Fibroblast of skin of right quadriceps (primary cell): Measurements from ENCODE around the gene MAPRE3.
A peak's percentile ranks its signal among the peaks of the same experiment; 100 is the strongest.

Experiments used
- DNase-seq: peaks from one replicate; pipeline ENCODE4 v3.0.0-alpha.2; 2013

MAPRE3 gene

DNA sequence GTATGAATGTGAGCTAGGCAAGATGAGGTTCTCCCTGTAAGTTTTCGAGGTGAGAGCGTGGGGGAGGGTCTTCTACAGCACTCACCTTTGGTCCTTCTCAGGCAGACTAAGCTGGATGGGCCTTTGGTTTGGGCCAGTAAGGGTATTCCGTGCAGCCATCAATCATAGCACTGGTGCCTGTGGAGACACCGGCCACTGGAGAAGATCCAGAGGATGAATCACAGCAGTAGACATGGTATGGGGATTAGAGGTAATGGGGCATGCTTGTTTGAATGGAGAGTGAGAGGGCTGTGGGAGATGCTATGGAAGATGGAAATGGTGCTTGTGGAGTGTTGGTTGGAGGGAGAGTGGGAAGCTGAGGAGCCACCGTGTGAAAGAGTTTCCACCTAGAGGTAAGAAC is 16.1 kb downstream of the MAPRE3 start:
- peak; percentile 15 for DNase-seq

DNA sequence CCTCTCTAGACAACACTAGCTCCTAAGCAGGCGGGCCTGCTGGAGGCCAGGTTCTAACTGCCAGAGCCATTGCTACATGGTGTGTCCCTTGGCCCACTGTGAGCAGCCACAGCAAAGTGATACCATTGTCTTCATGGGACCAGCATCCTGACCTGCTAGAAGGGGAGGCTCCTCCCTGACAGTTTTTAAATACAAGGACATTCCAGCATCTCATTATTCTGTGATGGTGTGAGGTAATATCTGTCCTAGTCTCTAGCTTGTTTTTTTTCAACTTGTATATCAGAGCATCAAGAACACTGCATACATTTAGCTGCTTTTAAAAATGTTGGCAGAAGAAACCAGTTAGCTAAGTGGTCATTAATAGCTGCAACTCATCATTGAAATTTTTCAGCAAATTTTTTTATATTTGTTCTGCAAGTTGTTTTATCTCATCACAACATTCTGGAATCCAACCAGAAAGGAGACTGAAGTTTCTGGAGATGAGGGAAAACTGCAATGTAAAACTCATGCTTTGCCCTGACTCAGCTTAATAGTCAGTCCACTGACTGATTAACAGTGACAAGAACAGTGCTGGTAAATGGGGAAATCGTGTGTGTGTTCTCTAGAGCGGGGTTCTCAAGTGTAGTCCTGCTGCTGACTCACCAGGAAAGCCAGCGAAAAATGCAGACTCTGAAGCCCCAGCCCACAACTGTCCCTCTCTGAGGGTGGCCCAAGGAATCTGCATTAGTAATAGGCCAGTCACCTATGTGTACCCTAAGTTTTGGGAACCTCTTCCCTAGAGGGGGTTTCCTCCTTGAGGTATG is 17.8 kb downstream of the MAPRE3 start:
- peak; percentile 74 for DNase-seq

DNA sequence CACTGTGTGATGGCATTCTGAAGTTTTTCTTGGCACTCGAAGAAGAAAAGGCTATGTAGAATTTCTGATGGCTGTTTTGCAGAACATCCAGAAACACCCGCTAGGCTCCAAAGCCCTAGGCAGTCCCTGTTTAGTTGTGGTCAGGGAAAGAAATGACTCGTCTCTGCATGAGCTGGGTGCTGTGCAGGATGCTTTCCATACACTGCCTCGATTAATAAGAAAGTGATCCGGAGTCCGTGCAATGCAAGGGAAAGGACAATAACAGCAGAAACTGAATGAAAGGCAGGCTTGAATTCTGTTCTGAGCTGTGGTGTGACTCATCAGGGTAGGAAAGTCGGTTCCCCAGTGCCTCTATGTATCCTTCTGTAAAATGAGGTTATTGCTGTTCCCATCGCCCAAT is 18.7 kb downstream of the MAPRE3 start:
- DNase-seq = peak; percentile 65

GRCh38 chr2:26991717-26992116 is 21.3 kb downstream of the MAPRE3 start:
- no peak for DNase-seq

DNA sequence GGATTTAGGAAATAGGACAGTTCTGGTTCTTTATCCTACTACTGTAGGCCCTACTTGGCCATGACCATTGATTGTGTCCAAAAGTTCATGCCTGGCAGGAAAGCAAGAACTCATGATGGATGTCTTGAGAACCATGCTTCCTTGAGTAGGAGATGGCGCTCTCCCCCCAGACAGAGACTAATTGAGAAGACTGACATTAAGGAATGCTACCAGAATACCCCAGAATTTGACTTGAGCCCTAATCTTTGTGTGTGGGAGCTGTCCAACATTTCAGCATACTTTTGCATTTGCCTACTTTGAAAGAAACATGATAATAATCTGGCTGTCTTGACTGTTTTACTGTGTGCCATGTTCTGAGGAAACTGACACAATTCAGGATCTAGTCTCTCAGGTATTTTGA is 23.3 kb downstream of the MAPRE3 start:
- no peak for DNase-seq

- no peak for DNase-seq
Measured at GRCh38 chr2:26994983-26995382, 24.5 kb downstream of the MAPRE3 start.

- DNase-seq = no peak
Measured at GRCh38 chr2:26997394-26997793, 27.0 kb downstream of the MAPRE3 start.

DNA sequence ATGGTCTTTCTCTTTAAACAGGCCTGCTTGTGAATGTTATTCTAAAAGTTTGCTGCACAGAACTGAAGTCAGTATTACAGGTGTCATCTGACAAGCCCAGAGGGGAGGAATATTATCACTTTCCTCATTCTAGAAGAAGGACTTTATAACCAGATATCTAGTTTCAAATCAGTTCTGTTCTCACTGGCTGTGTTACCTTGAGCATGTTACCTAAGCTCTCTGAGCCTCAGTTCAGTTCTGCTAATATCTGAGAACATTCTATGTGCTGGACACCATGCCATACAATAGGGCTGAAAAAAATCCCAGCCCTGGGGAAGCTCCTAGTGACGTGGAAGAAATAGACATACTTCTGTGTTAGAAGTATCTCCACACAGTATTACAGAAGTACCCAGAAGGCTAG is 27.9 kb downstream of the MAPRE3 start:
- no peak for DNase-seq

DNA sequence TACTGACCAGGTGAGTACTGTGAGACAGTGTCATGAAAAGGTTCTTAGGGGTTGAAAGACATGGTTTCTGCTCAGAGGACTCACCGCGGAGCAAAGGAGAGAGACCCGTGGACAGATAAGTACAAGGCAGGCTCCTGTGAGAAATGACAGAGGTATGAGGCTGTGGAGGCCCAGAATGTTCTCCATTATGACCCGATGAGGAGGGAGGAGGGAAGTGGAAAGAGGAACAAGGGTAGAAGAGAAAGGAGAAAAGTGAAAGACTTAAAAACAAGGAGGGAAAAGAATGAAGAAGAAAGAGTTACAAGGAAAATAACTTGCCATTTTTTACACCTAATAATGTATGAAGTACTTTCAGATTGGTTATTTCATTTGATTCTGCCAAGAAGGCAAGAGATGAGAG is 29.8 kb downstream of the MAPRE3 start:
- no peak for DNase-seq

GRCh38 chr2:27000995-27001394 is 30.6 kb downstream of the MAPRE3 start:
- DNase-seq = no peak

- no peak for DNase-seq
Measured at GRCh38 chr2:27001950-27002349, 31.5 kb downstream of the MAPRE3 start.

DNA sequence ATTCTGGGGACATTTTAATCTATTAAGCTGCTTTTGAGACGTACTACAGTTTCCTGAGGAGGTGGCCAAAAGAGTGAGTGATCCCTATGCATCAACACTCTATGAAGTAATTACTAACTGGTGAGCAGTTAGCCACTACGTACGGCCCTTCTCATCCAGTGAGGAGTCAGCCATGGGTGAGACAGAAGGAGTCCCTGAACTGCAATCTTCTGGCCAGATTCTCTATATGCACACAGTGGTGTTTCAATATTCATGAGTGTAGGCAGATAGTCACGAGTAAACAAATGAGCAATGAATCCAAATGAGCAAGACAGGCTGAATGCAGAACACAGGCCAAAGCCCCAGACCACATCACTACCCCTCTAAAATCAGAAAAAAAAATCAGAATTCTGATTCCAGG is 32.6 kb downstream of the MAPRE3 start:
- DNase-seq = no peak

GRCh38 chr2:27003857-27004256 is 33.4 kb downstream of the MAPRE3 start:
- DNase-seq = peak; percentile 40

DNA sequence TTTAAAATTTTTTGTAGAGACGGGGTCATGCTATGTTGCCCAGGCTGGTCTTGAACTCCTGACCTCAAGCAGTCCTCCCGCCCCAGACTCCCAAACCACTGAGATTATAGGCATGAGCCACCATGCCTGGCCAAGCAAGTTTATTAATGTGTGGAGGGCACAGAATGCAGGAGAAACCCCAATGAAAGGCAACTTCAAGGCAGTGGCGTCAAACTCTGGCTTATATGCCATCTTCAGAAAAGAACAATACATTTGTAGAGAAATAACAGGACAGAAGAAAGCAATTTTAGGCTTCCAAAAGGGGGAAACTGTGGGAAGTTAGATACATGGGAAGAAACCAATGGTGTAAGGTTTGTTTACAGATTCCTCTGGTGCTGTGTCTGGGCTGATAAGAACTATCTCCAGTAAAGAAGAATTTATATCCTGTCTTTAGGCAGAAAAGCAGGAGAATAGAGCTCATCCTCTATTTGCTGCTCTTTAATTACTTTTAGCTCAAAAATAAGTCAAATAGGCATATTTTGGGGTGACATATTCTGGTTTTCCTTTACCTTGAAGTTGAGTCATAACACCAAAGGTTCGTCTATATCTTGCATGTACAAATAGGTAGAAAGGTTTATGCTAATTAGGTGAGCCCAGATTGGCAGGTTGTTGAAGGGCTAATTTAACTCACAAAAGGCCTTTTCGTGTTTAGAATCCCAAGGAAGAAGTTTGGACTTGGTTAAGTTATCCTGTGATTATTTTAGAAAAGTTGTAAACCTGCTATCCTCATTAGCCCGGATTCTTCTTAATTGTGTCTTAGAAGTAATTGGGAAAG is 36.4 kb downstream of the MAPRE3 start:
- DNase-seq = no peak

- DNase-seq = no peak
Measured at GRCh38 chr2:27007416-27008374, 37.3 kb downstream of the MAPRE3 start.

DNA sequence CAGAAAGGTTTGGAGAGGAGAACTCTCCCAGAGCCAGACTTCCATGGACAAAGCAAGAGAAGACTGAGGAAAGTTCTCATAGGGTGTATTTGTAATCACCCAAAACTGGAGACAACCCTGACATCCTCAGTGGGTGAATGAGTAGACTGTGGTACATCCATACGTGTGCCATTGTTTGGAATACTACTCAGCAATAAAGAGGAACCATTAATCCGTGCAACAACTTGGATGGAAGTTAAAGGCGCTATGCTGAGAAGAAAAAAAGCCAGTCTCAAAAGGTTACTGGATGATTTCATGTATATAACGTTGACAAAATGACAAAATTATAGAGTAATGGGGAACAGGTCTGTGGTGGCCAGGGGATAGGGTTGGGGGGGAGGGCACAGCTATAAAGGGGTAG is 38.2 kb downstream of the MAPRE3 start:
- DNase-seq = no peak

GRCh38 chr2:27009083-27009482 is 38.6 kb downstream of the MAPRE3 start:
- DNase-seq = no peak

DNA sequence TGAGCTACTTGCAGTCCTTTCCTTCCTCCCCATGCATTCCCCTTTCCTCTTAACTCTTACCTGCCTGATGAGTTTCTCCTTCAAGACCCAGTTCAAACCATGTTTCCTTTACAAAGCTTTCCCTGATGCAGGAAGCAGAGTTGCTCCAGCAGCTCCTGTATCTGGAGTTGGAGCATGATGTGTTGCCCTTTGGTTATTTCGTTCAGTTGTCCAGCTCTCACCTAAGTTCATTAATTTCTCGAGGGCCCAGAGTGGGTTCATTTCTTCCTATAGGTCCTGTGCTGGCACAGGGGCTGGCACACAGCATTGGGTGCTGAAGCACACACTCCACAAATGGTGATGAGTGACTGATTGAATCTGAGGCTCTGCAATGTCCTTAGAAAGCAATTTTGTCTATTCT is 39.3 kb downstream of the MAPRE3 start:
- no peak for DNase-seq

- no peak for DNase-seq
Measured at GRCh38 chr2:27010139-27010538, 39.7 kb downstream of the MAPRE3 start.

- DNase-seq = no peak
Measured at GRCh38 chr2:27013738-27014137, 43.3 kb downstream of the MAPRE3 start.

DNA sequence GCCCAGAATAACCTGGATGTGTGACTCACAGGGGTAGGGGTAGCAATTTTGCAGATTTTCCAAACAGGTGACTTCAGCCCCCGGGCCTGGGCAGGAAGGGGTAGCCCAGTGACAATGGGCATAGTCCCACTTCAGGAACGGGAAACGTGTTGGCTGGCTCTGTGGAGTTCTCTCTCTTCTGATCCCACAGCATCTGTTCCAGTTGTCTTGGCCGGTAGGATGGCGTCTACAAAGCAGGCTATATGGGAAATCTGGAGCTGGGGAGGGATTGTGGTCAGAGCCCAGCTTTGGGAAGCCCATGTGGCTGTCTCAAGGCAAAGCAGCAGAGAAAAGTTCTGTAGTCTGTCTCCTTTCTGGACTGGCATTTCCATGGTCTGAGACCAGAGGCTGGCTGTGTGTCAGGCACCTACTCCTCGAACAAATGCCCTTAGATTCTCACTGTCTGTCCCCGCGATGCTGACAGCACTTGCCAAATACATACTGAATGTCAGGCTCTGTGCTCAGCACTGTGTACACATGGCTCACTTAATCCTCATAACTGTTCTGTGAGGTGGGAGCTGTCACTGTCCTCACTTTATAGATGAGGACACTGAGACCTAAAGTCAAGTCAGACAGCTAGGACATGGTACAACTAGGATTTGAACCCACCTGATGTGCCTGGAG is 44.5 kb downstream of the MAPRE3 start:
- DNase-seq = no peak

- peak; percentile 76 for DNase-seq
Measured at GRCh38 chr2:27016801-27017325, 46.4 kb downstream of the MAPRE3 start.
